HG03575 (cell line): Measurements from ENCODE around the gene ABHD10.

Source experiments
- ATAC-seq: cut with Tn5 transposase; IDR thresholded peaks from one replicate; pipeline ENCODE4 v1.9.1; 2021; ENCODE audit not compliant: unreplicated experiment, insufficient number of reproducible peaks, low FRiP score; ENCODE audit errors: extremely low read depth

ABHD10 gene

GRCh38 chr3:111998636-111999483 lies 20.0 kb downstream of the ABHD10 start, which contains the start of gene TAGLN3:
TSS of gene TAGLN3 (plus strand) at chr3:111998922. CDS start at chr3:111999423, 501 bp downstream.
- no peak for ATAC-seq

DNA sequence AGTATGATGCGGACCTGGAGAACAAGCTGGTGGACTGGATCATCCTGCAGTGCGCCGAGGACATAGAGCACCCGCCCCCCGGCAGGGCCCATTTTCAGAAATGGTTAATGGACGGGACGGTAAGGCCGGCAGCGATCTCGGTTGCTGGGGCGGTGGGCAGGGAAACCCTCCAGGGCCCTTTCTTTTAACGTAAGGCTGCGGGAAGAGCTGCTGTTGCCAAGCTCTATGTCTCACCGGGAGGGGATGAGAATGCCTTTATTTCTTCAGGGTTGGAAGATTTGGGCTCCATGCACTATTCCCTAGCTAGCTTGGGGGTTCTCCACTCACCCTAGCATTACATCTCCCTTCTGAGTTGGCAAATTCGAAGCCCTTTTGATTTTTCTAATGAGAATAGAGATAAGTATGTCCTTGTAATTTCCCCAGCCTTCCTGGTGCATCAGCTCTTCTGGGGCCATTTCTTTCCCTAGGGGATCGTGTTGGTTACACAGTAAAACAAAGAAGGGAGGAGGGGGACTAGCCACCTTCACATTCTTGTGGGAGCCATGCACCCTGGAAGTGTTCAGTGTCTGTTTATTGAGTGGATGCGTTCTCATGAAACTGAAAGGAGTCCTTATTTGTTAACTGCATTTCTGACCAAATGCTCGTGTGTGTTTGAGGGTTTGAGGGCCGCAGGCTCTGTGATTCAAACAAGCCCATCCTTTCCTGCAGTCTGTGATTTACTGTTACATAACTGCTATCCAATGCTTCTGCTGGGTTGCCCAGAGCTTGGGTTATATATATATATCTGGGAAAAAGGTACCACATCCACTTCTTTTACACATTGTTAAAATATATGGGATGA lies 20.9 kb downstream of the ABHD10 start:
- no peak for ATAC-seq

- no peak for ATAC-seq
These were observed 21.5 kb downstream of the ABHD10 start for GRCh38 chr3:112000367-112000771.

GRCh38 chr3:112000966-112001365 lies 22.1 kb downstream of the ABHD10 start:
- ATAC-seq = no peak

DNA sequence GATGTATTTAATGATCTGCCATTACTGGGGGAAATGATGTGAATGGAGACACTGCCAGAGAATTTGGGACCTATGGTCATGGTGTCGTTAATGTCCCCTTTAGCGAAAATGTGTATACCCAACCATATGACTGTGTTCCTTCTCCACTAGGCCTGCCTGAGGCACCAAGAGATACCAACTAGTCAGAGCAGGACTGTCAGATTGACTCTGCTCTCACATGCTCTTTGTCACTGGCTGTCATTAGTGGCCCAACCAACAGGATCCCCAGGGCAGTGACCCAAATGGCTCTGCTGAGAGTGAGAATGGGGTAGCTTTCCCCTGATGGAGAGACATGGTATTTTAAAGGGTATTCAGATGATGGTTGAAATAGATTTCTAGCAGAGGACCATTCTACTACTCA lies 22.7 kb downstream of the ABHD10 start:
- ATAC-seq = no peak

- no peak for ATAC-seq
These were observed 23.5 kb downstream of the ABHD10 start for GRCh38 chr3:112002096-112002971.

- ATAC-seq = no peak
These were observed 24.7 kb downstream of the ABHD10 start for GRCh38 chr3:112003321-112004080.

DNA sequence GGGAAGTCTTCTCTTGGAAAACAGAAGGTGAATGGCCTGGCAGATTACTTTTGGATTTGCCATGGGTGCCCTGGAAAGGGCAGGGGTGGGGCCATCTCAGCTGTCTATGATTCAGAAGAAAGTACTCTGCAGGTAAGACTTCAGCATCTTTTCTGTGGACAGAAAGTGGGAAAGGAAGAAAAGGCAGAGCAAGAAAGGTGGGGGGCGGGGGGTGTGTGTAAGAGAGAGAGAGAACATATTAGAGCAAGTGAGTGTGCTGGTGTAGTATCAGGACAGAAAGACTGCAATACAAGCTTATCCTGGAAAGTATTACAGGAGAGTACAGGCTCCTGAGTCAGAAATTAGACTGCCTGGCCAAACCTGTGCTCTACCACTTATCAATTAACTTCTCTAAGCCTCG lies 25.4 kb downstream of the ABHD10 start:
- ATAC-seq = no peak

DNA sequence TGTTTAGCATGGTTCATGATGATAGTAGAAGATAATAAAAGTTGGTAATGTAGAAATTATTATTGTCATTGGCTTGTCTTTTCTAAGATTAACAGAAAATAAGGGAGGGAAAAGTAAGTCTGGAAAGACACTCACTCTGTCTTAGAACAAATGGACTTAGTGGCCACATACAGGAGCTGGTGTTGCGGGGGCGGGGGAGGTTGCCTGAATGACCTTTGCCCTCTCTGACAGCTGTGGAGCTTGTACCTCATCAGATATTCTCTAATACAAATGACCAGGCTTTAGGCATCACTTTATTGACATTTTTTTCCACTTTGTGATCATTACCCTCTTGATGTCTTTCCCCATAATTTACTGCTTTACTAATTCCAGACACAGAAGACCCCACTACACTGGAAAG lies 25.8 kb downstream of the ABHD10 start:
- no peak for ATAC-seq

DNA sequence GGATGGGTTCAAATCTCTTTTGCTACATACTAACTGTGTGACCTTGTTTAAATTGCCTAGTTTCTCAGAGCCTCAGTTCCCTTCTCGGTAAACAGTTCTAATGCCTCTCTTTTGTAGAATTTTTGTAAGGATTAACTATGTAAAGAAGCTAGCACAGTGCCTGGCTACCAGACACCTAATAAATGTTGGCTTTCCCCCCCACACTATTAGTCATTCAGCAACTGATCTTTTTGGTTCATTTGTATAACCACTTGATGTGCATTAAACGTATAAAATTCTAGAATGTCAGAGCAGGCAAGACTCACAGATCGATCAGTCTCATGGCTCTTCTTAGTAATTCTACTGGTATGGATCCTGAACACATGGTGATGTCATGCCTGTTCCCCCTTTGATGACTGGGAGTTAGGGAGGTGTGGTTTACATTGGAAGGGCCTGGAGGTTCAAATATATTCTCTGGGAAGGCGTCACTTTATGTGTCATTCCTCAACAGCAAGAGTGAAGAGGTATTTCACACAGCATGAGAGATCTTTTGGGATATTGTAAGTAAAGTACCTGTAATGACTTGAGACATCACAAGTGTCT lies 26.4 kb downstream of the ABHD10 start:
- no peak for ATAC-seq

GRCh38 chr3:112007633-112008032 lies 28.8 kb downstream of the ABHD10 start:
- ATAC-seq = no peak

DNA sequence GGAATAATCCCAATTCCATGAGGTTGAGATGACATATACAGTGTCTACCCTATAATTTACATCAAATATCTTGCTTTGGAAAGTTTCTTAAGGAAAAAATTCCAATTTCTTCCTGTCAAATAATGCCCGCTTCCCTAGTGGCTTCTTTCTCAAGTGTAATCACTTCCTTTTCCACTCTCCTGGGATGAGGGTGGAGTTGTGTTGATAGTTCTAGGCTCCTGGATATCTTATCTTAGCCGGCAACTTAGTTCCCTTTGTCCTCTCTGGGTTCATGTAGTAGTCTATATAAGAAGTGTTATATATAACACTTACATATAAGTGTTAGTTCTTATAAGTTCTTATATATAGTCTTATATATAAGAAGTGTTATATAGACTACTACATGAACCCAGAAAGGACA lies 30.8 kb downstream of the ABHD10 start:
- ATAC-seq = no peak

GRCh38 chr3:112010636-112011035 lies 31.8 kb downstream of the ABHD10 start:
- no peak for ATAC-seq

- ATAC-seq = no peak
These were observed 32.6 kb downstream of the ABHD10 start for GRCh38 chr3:112011376-112011940.

- ATAC-seq = no peak
These were observed 33.6 kb downstream of the ABHD10 start for GRCh38 chr3:112012205-112012992.

DNA sequence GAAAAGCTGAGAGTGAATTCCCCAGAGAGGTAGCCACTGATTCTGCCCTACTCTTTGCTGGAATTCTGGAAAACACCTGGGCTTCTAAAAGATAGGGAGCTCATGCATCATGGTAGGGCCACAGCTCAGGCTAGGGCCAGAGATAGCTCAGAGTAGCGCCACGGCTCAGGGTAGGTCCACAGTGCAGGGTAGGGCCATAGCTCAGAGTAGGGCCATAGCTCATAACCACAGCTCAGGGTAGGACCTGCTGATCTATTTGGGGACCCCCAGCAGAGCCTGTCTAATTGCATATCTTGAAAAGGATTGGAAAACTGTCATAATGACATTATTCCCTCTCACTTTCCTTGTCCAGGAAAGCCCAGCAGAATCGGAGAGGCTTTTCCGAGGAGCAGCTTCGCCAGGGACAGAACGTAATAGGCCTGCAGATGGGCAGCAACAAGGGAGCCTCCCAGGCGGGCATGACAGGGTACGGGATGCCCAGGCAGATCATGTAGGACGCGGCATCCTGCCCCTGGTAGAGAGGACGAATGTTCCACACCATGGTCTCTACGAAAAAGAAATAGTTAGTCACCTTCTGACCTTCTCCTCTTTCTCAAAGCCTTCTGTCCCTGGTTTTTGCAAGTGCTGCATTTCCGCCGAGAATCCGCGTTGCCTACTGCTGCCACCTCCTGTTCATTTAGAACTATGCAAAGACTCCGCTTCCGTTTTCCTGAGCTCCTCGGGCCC lies 34.4 kb downstream of the ABHD10 start:
- no peak for ATAC-seq

GRCh38 chr3:112013784-112014143 lies 34.9 kb downstream of the ABHD10 start:
- ATAC-seq = no peak
